ENCODE results near the gene AQR.

GRCh38 chr15:34847598-34847997 lies 121.9 kb downstream of the AQR start:
- TF ChIP-seq CTCF (IDR thresholded peaks at IDR 0.05; ENCODE audit: poor library complexity, severe bottlenecking) (no peak), REST (IDR thresholded peaks at IDR 0.05; ENCODE audit: borderline replicate concordance) (no peak), EZH2 (IDR thresholded peaks at IDR 0.05; ENCODE audit: borderline replicate concordance, insufficient read depth, low read length, poor library complexity, severe bottlenecking) (no peak)

All from neural cell (in vitro differentiated cells).